Type B pancreatic cell (in vitro differentiated cells): ENCODE results near the gene TMEM255B. TPM values are rescaled to one million over a fixed set of nuclear protein-coding genes. Genes with fewer than 3 reads are reported as not detected.

Source experiments
- DNase-seq: peaks from one replicate; pipeline ENCODE4 v3.0.0; 2021; ENCODE audit warnings: mixed read lengths; ENCODE audit not compliant: unreplicated experiment; ENCODE audit errors: extremely low spot score
- H3K27ac Mint-ChIP-seq: 2 replicates; pipeline ENCODE4 v1.8.0; 2021; ENCODE audit warnings: mild to moderate bottlenecking, mixed read lengths
- H3K27me3 Mint-ChIP-seq: 2 replicates; pipeline ENCODE4 v1.8.0; 2021; ENCODE audit warnings: mixed read lengths
- H3K36me3 Mint-ChIP-seq: 2 replicates; pipeline ENCODE4 v1.8.0; 2021; ENCODE audit warnings: mixed read lengths
- H3K4me1 Mint-ChIP-seq: one replicate; pipeline ENCODE4 v1.8.0; 2021; ENCODE audit warnings: mixed read lengths; ENCODE audit not compliant: unreplicated experiment
- H3K4me3 Mint-ChIP-seq: 2 replicates; pipeline ENCODE4 v1.8.0; 2021; ENCODE audit warnings: mild to moderate bottlenecking, mixed read lengths
- H3K9me3 Mint-ChIP-seq: 2 replicates; pipeline ENCODE4 v1.8.0; 2021; ENCODE audit warnings: mixed read lengths
- total RNA-seq: library from RNA; stranded (reverse); gene quantifications from 2 replicates; pipeline ENCODE4 v1.2.1, GENCODE V29; 2021; ENCODE audit warnings: low replicate concordance
- TF ChIP-seq, protein P1 (sequence below): fragments of 200-600 bp; sonication (generic); conservative IDR thresholded peaks from 2 replicates; pipeline ENCODE4 v1.5.0; 2021; ENCODE audit warnings: antibody characterized with exemption, mild to moderate bottlenecking

The TMEM255B gene
- total RNA-seq, 1 donor from 2014 or later: 0.92 TPM

GRCh38 chr13:113734826-113735125 is 24.2 kb upstream of the TMEM255B start:
- Mint-ChIP-seq H3K36me3 (no peaks in the 10 kb centered on the region), H3K4me1 (no peaks in the 10 kb centered on the region), H3K27me3 (no peaks in the 10 kb centered on the region), H3K27ac (no peak overlapping the region), H3K9me3 (no peaks in the 10 kb centered on the region), H3K4me3 (no peak overlapping the region)
- TF ChIP-seq, protein P1, sequence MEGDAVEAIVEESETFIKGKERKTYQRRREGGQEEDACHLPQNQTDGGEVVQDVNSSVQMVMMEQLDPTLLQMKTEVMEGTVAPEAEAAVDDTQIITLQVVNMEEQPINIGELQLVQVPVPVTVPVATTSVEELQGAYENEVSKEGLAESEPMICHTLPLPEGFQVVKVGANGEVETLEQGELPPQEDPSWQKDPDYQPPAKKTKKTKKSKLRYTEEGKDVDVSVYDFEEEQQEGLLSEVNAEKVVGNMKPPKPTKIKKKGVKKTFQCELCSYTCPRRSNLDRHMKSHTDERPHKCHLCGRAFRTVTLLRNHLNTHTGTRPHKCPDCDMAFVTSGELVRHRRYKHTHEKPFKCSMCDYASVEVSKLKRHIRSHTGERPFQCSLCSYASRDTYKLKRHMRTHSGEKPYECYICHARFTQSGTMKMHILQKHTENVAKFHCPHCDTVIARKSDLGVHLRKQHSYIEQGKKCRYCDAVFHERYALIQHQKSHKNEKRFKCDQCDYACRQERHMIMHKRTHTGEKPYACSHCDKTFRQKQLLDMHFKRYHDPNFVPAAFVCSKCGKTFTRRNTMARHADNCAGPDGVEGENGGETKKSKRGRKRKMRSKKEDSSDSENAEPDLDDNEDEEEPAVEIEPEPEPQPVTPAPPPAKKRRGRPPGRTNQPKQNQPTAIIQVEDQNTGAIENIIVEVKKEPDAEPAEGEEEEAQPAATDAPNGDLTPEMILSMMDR: no peak
- DNase-seq: no peak

DNA sequence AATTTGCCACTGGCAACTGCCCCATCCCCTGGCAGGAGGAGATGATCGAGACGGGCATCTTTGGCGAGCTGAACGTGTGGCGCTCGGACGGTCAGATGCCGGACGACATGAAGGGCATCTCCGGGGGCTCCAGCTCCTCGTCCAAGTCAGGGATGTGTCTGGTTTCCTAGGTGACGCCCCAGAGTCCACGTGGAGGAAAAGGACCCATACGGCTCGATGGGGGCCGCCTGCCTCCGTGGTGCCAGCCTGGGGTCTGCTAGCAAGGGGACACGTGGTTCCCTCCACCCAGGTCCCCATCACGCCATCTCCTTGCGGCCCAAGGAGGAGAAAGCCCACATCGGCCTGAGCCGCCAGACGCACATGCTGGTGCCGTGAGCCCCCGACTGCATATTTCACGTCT is 23.8 kb upstream of the TMEM255B start:
- no peaks in the 10 kb centered on the region for H3K9me3 Mint-ChIP-seq
- TF ChIP-seq, protein P1: no peak
- no peaks in the 10 kb centered on the region for H3K36me3 Mint-ChIP-seq
- no peak overlapping the region for H3K27ac Mint-ChIP-seq
- H3K4me3 Mint-ChIP-seq: no peak overlapping the region
- H3K27me3 Mint-ChIP-seq: no peaks in the 10 kb centered on the region
- DNase-seq: no peak
- H3K4me1 Mint-ChIP-seq: no peaks in the 10 kb centered on the region

DNA sequence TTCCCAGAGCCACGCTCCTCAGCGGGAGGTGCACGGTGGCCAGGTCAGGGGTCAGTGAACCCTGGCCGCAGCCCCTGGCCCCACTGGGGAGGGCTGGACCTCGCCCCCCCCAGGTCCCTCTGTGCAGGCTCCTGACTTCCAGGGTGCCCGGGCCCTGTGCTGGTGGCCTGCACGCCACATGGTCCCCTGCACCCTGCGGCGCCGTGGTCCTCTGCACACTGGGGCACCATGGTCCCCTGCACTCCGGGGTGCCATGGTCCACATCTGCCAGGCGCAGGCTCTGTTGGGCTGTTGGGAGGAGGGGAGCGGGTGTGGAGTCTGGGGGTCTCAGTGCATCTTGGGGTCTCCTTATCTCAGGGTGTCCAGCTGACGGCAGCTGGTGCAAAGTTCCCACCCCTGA is 23.3 kb upstream of the TMEM255B start:
- no peak for DNase-seq
- Mint-ChIP-seq H3K36me3 (no peaks in the 10 kb centered on the region), H3K4me3 (no peak overlapping the region), H3K27ac (no peak overlapping the region), H3K9me3 (no peaks in the 10 kb centered on the region), H3K27me3 (no peaks in the 10 kb centered on the region), H3K4me1 (no peaks in the 10 kb centered on the region)
- TF ChIP-seq, protein P1: no peak

DNA sequence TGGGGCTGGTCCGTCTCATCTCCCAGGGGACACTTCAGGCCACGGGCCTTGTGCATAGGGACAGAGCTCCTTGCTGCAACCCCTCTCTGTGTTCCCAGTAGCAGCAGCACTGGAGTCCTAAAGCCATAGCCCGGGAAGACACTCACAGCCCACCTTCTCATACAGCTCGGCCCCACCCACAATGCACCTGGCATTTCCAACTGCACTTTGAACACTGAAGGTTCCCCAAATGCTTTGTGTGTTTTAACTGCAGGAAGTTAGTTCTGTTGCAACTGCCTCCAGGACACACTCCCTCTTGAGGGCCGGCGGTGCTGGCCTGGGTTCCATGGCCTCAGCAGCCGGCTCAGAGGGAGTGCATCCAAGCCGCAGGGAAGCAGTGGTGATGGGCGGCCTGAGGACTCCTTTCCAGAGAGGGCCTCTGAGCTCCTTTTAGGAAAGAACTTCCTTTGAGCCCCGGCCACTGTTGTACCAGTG is 22.7 kb upstream of the TMEM255B start:
- H3K9me3 Mint-ChIP-seq: no peaks in the 10 kb centered on the region
- DNase-seq: no peak
- H3K27ac Mint-ChIP-seq: no peak overlapping the region
- H3K4me3 Mint-ChIP-seq: no peak overlapping the region
- TF ChIP-seq, protein P1: no peak
- no peaks in the 10 kb centered on the region for H3K27me3 Mint-ChIP-seq
- H3K36me3 Mint-ChIP-seq: no peaks in the 10 kb centered on the region
- peaks cover 1% of the 10 kb centered on the region for H3K4me1 Mint-ChIP-seq

- Mint-ChIP-seq H3K27ac (no peak overlapping the region), H3K9me3 (no peaks in the 10 kb centered on the region), H3K27me3 (no peaks in the 10 kb centered on the region), H3K36me3 (no peaks in the 10 kb centered on the region), H3K4me3 (no peak overlapping the region), H3K4me1 (peaks cover 10% of the 10 kb centered on the region)
- DNase-seq: no peak
- TF ChIP-seq, protein P1: no peak
Measured at GRCh38 chr13:113737803-113738202, 21.2 kb upstream of the TMEM255B start.

GRCh38 chr13:113739527-113740285 is 19.3 kb upstream of the TMEM255B start:
- TF ChIP-seq, protein P1: no peak
- Mint-ChIP-seq H3K4me3 (no peak overlapping the region), H3K27ac (no peak overlapping the region), H3K4me1 (peaks cover 10% of the 10 kb centered on the region), H3K9me3 (no peaks in the 10 kb centered on the region), H3K27me3 (no peaks in the 10 kb centered on the region), H3K36me3 (no peaks in the 10 kb centered on the region)
- DNase-seq: no peak
